ENCODE results near the gene PRSS23. TPM values are rescaled to one million over a fixed set of nuclear protein-coding genes. Genes with fewer than 3 reads are reported as not detected.

The PRSS23 gene
- total RNA-seq, 1 donor from 2014 or later: 71.6 TPM

DNA sequence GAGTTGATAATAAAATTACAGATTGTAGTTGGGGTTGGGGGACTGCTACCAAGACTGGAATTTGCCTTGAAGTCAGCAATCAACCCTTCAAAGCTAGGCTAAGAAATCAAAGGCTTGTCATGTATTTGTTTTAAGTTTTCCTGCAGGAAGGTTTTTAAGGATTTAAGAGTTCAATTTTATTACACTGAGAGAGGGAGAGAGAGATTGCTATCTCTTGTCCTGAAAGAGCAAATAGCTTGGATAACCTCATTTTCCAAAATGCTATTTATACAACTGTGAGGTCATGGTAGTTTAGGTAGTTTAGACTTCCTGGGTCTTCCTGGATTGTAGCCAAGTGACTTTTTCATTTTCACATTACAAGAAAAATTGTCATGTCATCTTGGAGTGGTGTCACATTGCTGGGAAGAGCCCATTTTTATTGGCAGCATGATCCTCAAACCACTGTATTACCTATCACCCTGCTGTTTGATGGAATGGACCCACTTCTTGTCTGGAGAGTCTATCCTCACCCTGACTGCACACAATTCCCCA lies 10.1 kb upstream of the PRSS23 start:
- no peak for DNase-seq (ENCODE audit: low read depth in 2 of 2)

DNA sequence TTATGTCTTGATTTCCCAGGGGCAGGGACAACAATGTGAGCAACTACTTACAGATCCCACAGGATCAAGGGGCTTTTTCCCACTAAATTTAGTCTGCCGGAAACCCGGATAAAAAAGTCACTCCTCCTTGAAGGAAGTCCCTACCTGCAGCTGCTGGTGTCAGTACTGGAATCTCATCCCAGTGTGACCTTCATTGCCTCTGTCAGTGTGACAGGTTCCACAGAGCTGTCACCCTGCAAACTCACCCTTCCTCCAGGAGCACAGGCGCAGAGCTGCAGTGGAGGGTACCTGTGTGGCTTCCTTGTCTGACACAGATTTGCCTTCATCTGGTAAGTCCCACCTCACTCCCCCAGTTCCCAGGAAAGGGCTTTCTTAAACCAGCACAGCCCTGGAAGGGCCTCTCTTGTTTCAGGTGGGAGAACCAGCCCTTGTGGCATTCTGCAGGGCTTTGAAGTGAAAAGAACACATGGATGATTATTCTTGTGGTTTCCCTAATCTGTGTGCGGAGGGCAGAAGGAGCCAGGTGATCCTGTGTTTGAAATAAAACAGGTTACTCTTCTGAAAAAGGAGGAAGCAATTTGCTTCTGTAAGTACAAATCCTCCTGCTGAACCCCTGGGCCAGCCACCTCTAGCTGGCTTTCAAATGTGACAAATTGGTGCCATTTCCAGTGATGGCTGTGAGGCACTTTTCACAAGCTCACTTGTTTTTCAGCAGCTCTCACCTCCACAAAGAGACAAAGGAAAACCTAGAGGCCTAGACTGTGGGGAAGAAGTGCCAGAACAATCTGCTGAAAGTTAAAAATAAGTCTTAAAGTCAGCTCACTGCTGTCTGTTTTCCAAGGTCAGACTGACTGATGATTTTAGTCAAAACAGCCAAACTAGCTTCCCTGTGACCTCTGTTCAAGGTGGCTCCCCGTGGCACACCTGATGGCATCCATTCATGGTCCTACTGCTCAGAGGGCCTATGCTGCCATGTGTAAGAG lies 9.2 kb upstream of the PRSS23 start:
- DNase-seq (ENCODE audit: low read depth in 2 of 2): no peak

DNA sequence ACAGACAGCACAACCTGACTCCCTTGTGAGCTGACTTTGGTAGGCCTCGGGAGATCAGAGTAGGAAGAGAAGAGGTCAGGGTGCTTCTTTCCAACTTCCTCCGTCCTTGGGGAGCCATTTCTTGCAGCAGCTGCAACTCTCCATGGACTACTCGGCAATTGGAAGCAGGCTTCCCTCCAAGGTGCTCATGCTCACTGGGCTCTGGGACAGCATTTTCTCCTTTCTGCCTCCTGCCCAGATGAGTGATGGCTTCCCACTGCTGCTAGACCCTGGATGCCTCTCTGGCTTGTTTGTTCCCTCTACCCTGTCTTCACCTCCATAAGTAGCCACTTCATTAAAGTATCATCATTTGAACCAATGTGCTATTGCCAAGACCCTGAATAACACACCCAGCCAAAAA lies 8.2 kb upstream of the PRSS23 start:
- no peak for DNase-seq (ENCODE audit: low read depth in 2 of 2)

DNA sequence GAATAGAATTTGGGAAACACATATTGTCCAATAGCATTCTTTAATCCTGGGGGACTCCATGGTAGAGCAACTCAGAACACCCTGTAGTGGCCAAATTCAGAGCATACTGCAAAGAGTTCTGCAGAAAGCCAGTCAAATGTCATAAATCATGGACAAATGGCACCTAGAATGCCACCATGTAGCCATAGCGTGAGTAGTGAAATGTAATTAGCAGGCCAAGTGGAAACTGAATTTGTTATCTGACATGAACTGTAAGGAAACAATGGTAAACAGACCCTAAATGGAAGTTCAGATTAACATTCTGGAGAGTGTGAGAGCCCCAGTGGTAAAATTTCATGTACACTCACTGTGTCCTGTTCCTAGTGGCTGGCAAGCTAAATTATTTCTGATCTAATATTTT lies 7.0 kb upstream of the PRSS23 start:
- DNase-seq (ENCODE audit: low read depth in 2 of 2): no peak

GRCh38 chr11:86795511-86795910 lies 4.8 kb upstream of the PRSS23 start:
- DNase-seq (ENCODE audit: low read depth in 2 of 2): no peak

GRCh38 chr11:86795949-86796348 lies 4.4 kb upstream of the PRSS23 start:
- peak in 1 of 2 donors; percentile 92 for DNase-seq (ENCODE audit: low read depth in 2 of 2)

DNA sequence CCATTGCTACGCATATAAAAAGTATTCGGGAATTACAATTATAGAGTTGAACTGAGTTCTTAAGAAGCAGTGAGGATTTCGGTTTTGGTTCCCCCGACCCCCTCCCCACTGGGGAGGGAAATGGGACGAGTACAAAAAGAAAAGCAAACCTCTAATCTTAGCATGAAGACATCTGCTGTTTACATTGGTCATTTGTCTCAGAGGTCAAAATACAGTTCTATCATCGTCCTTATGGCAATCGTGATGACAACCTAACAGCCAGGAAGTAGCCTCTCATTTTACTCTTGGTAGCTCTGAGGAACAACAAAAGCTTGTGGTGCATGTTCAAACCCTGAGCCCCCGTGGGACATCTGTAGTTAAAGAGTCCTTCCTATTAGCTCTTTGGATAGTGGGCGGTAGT lies 3.2 kb upstream of the PRSS23 start:
- no peak for DNase-seq (ENCODE audit: low read depth in 2 of 2)

DNA sequence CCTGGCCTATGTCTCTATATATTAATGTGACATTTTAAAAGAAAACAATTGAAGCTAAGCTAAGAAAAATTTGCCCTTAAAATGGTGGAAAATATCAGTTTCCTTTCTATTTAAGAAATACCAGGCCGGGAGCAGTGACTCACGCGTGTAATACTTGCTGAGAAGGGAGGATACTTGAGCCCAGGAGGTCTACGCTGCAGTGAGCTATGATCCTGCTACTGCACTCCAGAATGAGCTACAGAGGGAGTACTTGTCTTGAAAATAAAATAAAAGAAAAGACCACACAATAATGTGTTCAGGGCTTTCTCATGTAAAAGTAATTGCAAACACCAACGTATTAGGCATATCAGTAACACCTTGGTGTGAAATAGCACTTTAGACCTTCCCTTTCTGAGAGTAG lies 1.4 kb upstream of the PRSS23 start:
- DNase-seq (ENCODE audit: low read depth in 2 of 2): peak in 1 of 2 donors; percentile 88

DNA sequence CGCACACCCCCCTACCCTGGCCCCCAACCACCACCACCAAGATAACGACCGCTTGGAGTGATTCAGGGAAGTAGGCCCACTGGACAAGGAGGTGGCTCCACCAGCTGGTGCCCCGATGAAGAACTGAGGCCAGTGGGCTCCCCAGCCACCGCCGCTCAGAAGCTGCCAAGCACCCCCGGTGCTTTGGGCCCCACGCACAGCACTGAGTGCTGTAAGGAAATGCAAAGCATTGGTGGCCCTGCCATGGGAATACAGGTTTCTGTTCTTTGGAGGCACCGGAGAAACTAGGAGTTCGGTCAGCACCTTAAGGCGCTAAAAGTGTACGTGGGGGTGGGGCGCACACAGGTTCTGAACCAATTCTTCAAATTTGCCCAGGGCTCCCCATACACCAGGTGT lies 664 bp upstream of the PRSS23 start:
- DNase-seq (ENCODE audit: low read depth in 2 of 2): peak; percentile 29 to 52

DNA sequence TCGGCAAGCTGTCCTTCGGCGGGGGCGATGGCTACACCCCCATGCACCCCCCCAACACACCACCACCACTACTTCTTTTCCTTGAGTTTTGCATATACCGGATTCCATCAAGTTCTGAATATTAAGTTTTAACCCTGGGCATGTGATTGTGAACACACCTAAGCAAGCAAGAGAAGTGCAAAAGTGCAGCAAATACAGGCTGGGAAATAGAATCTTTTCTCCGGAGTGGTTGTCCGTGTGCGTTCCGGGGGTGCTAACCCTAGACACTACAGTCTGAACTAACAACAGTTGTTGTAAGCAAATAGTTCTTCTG lies 574 bp downstream of the PRSS23 start:
- DNase-seq (ENCODE audit: low read depth in 2 of 2): no peak

- peak; percentile 32 to 44 for DNase-seq (ENCODE audit: low read depth in 2 of 2)
Measured at GRCh38 chr11:86801364-86801763, 1.0 kb downstream of the PRSS23 start.

DNA sequence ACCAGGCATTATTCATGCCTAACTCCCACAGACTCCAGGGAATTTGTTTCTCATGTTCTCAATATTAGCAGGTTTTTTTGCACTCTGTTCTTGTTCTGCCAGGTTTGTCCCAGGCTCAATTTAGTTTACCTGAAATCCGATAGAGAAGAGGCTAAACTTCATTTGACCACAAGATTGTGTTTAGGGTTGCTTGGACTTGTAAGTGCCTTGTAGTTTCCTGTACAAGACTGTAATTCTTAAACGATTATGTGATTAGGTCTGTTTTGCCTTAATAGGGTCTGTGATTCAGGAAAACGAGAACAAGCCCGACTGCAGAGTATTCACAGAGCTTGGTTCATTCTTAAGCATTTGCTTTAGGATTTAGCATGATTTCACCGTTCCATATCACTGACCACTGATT lies 1.8 kb downstream of the PRSS23 start:
- no peak for DNase-seq (ENCODE audit: low read depth in 2 of 2)

DNA sequence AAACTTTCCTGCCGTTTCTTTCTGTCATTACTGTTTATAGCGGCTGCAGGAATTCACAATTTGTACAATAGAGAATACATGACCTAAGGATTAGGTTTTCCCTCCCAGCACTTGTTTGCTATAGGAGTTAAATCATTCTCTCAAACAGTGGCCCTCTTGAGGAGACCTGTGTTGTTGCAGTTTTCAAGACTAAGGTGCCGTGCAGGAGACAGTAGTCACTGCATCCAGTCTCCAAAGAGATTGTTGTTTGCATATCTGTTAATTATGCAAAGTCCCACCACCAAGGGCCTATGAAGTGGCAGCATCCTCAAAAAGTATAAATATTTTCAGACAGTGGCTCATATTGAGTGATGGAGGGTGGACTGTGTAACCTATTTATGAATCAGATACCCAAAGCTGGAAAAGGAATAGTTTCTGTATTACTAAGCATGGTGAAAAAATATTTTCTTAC lies 2.3 kb downstream of the PRSS23 start:
- DNase-seq (ENCODE audit: low read depth in 2 of 2): peak; percentile 60 to 81

DNA sequence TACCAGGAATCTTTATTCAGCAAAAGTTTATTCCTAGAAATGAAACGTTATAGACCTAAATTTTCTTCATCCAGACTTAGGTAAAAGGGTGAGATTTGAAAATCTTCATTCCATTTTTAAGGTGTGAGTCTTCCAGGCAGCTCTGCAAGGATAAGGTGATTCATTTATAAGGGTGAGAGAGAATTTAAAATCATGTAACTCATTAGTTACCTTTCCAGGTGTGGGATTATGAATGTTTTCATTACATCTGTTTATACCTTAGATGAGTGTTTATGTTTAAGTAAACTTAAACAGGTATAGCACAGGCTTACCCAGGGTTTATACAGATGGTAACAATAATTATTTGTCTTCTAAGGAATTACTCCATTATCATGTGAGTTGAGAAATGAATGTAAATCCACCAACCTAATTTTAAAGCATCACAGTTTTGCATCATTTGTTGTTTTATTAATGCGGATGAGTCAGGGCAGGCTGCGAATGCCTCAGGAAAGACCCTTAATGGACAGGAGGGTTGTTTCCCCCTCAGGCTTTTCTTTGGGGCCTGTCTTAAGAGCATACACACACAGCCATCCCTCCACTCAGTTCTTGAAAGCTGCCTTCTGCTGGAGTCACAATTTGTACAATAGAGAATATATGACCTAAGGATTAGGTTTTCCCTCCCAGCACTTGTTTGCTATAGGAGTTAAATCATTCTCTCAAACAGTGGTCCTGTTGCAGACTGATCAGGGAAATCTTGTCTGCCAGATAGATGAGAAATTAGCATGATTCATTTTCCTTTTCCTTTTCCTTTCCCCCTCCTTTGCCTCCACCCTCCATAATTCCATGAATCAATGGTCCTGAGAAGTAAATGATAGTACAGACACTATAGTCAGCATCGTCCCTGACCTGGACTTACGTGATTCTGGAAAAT lies 3.0 kb downstream of the PRSS23 start:
- DNase-seq (ENCODE audit: low read depth in 2 of 2): peak; percentile 54 to 81

DNA sequence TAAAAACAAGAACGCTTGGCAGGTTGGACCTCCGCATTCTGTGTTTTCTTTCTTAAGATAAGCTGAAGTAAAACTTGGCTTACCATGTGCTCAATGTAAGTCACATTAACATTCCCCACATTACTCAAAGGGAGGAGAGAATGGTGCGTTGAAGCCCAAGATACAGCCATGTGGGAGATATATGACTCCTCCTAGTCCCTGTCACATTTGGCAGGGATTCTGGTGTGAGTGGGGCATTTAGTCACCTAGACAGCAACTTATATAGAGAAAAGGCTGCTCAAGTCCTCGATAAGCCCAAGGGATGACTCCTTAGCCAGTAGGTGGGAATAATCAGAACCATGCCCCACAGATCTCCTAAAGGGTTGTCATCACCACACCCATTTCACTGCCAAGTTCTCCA lies 4.6 kb downstream of the PRSS23 start:
- DNase-seq (ENCODE audit: low read depth in 2 of 2): no peak

DNA sequence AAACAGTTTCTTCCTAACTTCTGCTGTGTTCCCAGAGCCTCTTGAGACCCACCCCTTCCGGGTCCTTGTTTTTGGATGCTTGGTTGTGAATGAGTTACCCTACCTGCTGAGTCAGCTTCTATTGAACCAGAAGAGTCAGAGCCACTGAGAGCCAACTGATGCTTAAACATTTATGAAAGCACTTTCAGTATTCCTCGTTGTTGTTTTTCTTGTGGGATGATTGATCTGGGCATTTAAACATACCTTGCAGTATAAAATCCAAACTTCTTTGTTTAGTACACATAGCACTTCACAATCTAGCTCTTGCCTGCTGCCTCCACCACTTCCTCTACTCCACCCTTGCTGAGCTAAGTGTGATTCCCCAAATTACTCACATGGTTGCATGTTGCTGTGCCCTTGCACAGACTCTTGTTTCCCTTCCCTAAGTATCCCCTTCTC lies 5.5 kb downstream of the PRSS23 start:
- DNase-seq (ENCODE audit: low read depth in 2 of 2): peak in 1 of 2 donors; percentile 61

GRCh38 chr11:86806903-86807302 lies 6.6 kb downstream of the PRSS23 start:
- DNase-seq (ENCODE audit: low read depth in 2 of 2): no peak

GRCh38 chr11:86807360-86807759 lies 7.0 kb downstream of the PRSS23 start:
- no peak for DNase-seq (ENCODE audit: low read depth in 2 of 2)

DNA sequence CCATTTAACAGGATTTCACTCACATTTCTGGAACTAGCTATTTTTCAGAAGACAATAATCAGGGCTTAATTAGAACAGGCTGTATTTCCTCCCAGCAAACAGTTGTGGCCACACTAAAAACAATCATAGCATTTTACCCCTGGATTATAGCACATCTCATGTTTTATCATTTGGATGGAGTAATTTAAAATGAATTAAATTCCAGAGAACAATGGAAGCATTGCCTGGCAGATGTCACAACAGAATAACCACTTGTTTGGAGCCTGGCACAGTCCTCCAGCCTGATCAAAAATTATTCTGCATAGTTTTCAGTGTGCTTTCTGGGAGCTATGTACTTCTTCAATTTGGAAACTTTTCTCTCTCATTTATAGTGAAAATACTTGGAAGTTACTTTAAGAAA lies 9.2 kb downstream of the PRSS23 start:
- no peak for DNase-seq (ENCODE audit: low read depth in 2 of 2)

DNA sequence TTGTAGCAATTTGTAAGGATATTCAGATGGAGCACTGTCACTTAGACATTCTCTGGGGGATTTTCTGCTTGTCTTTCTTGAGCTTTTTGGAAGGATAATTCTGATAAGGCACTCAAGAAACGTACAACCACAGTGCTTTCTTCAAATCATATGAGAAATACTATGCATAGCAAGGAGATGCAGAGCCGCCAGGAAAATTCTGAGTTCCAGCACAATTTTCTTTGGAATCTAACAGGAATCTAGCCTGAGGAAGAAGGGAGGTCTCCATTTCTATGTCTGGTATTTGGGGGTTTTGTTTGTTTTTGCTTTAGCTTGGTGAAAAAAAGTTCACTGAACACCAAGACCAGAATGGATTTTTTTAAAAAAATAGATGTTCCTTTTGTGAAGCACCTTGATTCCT lies 9.9 kb downstream of the PRSS23 start:
- no peak for DNase-seq (ENCODE audit: low read depth in 2 of 2)

GRCh38 chr11:86811637-86812321 lies 11.4 kb downstream of the PRSS23 start:
- DNase-seq (ENCODE audit: low read depth in 2 of 2): peak in 1 of 2 donors; percentile 65

GRCh38 chr11:86812322-86812670 lies 12.0 kb downstream of the PRSS23 start:
- no peak for DNase-seq (ENCODE audit: low read depth in 2 of 2)

Data from lung microvascular endothelial cell (primary cell).